HG03571 (cell line): ENCODE measurements around the gene TSNAX.

Source experiments
- ATAC-seq: cut with Tn5 transposase; IDR thresholded peaks from one replicate; pipeline ENCODE4 v1.9.1; 2021; ENCODE audit not compliant: unreplicated experiment

TSNAX gene

GRCh38 chr1:231518485-231519034 lies 9.9 kb upstream of the TSNAX start:
- ATAC-seq: no peak

DNA sequence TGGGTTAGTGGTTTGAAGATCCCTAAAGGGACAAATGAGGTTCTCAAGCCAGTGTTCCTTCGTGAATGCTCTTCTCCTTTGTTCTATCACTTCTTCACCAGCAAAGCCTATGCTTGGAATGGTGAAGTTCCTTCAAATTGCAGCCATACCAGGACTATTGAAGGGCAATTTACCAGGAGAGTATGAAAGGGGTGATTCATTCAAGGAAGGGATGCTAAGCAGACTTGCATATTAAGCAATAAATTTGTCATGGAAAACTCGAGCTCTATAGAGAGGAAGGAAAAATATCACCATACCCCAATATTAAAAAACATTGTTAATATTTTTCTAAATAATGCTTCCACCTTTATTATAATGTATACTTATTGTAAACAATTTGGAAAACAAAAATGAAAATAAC lies 9.3 kb upstream of the TSNAX start:
- ATAC-seq: no peak

GRCh38 chr1:231522038-231522437 lies 6.4 kb upstream of the TSNAX start:
- no peak for ATAC-seq

DNA sequence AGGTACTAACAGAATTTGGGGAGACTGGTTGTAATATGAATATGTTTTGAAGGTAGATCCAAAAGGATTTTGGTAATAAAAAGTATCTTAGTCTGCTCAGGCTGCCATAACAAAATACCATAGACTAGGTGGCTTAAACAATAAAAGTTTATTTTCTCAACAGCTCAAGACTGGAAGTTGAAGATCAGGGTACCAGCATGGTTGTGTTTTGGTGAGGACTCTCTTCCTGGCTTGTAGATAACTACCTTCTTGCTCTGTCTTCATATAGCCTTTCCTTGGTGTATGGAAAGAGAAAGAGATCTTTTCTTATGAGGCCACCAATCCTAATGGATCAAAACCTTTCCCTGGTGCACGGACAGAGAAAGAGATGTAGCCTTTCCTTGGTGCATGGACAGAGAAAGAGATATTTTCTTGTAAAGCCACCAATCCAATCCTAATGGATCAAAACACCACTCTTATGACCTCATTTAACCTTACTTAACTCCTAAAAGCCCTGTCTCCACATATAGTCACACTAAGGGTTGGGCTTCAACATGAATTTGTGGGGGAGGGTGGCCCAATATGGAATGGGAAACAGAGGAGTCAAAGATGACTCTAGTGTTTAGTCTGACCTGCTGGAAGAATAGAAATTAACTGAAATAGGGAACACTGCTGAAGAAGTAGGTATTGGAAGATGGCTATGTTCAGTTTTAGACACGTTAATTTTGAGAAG lies 5.4 kb upstream of the TSNAX start:
- no peak for ATAC-seq

DNA sequence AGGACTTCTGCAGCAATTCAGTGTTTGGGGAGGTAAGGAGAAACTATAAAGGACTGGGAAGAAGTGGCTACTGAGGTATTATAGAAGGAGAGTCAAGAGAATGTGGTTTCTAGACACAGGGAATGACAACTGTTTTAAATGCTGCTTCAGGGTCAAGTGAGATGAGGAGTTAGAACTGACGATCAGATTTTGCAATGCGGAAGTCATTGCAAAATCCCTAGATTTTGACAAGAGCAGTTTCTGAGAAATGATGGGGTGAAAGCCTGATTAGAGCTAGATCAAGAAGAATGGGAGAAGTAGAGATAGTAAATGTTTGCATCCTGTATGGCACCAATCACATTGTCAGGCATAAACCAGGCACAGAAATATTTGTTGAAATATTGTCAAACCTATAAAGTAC lies 4.7 kb upstream of the TSNAX start:
- no peak for ATAC-seq

GRCh38 chr1:231526536-231526935 lies 1.9 kb upstream of the TSNAX start:
- ATAC-seq: no peak

- ATAC-seq: peak; percentile 9
Observed at GRCh38 chr1:231527586-231528171, 790 bp upstream of the TSNAX start.

DNA sequence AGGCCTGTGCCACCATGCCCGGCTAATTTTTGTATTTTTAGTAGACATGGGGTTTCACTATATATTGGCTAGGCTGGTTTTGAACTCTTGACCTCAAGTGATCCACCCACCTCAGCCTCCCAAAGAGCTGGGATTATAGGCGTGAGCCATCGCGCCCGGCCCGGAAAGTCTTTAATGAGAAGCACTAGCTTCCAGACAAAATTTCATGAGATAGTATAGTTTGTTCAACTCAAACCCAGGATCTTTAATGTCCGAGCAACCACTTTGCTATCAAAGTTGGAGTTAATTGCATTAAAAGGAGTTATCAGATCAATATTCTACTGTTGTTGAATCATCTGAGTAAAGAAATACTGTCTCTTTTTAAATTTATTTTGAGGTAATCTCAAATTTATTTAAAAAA lies 4.8 kb downstream of the TSNAX start:
- ATAC-seq: no peak

GRCh38 chr1:231534703-231535159 lies 6.3 kb downstream of the TSNAX start:
- no peak for ATAC-seq

DNA sequence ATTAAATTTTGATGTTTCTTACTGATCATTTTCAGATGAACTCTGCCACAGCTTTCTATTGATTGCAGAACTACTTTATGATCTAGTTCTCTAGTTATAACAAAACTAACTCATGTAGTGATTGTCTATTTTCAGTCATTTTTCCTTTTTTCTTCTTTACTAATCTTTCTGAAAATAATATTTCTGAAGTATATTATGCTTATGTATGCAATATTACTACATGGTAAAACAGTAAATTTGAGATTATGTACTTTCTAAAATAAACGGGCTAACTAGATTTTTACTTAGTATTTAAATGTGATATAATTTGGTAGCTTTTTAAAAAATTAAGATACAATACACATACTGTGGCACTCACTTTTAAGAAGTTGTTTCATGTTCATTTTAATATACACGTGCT lies 7.6 kb downstream of the TSNAX start:
- ATAC-seq: no peak

- no peak for ATAC-seq
Observed at GRCh38 chr1:231540847-231541246, 12.4 kb downstream of the TSNAX start.

DNA sequence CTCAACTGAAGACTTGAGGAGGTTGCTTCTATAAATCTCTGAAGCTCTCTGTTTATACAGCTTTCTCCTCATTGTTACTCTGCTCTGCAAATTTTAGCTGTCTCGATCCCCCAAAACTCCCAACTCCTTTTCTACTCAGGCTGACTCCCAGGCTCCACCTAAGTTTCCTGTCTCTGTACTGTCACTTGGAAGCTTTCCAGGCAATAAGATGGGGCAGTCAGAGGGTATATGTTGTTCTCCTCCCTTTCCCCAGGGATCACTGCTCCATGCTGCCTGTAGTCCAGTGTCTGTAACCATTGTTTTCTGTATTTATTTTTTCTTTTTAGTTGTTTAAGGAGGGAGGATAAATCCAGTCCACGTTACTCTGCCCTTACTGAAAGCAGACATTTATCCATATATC lies 13.4 kb downstream of the TSNAX start:
- ATAC-seq: no peak

GRCh38 chr1:231544943-231545592 lies 16.6 kb downstream of the TSNAX start:
- no peak for ATAC-seq

DNA sequence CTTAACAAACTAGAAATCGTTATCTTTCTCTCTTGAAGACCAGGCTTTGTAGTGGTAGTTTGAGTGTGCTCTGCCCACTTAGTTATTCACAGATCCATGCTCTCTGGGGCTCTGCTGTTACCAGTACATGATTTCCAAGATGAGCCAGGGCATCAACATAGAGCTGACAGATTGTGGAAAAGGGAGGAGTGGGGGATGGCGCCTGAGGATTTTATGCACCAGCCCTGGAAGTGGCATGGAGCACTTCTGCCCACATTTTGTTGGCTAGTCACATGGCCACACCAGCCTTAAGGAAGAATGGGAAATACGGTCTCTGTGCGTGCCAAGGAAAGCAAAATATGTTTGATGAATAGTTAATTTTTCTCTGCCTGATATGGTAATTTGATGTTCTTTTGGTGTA lies 18.2 kb downstream of the TSNAX start:
- no peak for ATAC-seq

- no peak for ATAC-seq
Observed at GRCh38 chr1:231549733-231550447, 21.4 kb downstream of the TSNAX start.

DNA sequence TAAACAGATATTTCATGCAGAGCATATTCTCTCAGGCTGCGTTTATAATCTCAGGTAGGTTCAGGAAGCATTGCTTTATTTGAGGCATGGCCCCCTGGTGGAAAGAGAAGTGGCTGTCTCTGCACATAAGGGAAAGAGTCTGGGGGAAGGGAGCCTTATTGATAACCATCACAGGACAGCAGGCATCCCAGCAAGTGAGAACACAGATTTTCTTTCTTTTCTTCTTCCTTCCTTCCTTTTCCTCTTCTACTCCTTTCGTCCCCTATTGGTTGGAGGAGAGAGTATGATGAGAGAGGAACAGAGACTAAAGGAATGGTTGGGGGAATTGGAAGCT lies 21.9 kb downstream of the TSNAX start:
- peak; percentile 62 for ATAC-seq

- no peak for ATAC-seq
Observed at GRCh38 chr1:231553320-231553719, 24.9 kb downstream of the TSNAX start.

- ATAC-seq: no peak
Observed at GRCh38 chr1:231554969-231555368, 26.5 kb downstream of the TSNAX start.

DNA sequence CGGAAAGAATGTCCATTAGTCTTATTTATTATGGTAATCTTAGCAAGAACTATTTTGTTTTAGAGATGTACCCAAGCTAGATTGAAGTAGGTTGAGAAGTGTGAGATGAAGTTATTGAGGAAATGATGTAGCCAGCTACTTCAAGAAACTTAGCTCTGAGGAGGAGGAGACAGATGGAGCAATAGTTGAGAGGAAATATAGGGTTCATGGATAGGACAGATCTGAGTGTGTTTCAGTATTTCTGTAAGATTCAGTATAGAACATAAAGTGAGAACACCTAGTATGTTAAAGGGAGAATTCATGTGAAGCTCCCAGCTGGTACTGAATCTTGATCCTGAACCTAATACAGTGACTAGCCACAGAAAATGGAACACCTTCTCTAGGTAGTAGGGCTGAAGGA lies 28.9 kb downstream of the TSNAX start:
- no peak for ATAC-seq

DNA sequence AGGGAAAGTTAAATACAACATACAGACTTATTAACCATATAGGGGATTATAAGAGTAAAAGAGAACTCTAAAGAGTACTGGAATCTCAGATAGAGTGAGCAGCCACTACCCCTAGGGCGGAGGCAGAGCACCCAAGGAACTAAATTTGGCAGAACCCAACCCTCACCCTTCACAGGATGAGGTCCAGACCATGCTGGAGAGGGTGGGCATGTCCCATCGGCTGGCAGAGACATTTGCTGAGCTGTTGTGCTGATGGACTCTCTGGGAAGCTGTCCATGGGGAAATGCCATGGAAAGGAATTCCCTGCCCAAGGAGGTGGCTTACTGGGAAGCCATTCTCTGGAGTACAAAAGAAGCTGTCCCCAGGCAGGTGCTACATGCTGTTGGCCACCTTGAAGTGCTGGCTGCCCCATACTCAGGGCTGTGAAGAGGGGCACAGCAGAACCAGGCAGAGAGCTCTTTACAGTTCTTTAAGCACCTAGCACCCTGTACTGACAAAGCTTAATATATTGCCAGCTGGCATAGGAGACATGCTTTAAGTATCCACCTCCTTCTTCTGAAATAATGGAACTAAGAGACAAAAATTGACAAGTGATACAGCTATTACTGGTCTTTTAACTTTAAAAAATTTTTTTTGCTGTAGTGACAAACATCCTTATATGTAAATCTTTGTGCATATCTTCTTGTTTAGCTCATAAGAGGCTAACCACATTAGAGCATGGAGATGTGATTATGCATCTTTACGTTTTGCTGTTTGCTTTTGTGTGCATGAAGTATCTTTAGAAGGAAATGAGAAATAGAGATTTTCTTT lies 29.6 kb downstream of the TSNAX start:
- no peak for ATAC-seq

DNA sequence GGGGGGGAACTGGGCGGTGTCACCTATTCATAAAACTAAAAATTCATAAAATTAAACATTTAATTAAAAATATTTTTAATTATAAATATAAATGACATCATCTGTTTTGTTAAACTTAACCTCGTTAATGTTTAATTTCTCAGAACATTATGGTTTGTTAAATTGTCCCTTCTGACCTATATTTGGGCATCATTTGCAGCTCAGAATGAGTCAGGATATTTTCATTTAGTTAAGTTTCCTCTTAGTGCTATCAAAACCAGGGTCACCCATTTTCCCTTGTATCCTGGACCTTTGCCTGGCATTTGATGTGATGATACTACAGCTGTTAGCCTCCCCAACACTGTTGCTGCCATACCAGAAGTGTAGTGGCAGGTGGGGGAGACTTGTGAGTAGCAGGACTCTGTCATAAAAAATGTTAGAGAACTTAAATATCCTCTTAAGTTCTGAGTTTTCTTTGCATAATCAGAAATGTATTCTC lies 30.3 kb downstream of the TSNAX start:
- no peak for ATAC-seq
